ENCODE results near the gene GPRASP3.

GPRASP3 gene

DNA sequence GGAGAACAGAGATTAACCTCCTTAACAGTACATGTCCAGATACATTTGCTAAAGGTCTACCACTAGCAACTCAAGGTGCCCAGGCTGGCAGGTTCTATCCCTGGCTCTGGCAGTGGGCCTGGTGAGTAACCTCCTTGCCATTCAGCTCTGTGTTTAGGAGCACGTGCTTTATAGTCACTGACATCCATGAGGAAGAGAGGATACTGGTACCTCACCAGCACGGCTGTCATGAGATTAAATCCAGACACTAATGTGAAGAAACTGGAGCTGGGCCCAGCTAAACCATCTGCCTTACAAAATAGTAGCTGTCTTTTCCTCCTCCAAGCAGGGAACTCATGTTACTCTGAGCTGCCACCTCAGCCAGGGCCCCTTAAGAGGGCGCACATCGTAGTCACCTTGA is 45.3 kb downstream of the GPRASP3 start:
- peak; percentile 45 for DNase-seq

- DNase-seq = no peak
Measured at GRCh38 chrX:102767287-102767686, 46.7 kb downstream of the GPRASP3 start.

GRCh38 chrX:102768987-102769761 is 48.6 kb downstream of the GPRASP3 start:
- DNase-seq = peak; percentile 86

Data from fibroblast of skin of right biceps (primary cell).